CD4-positive, alpha-beta T cell (primary cell): ENCODE measurements around the gene ZNF516. TPM values are rescaled to one million over a fixed set of nuclear protein-coding genes. Genes with fewer than 3 reads are reported as not detected.

Experiments used
- ATAC-seq: fragments of 200-7000 bp; cut with Tn5 transposase; one replicate; pipeline ENCODE4 v1.10.0; 2022; ENCODE audit warnings: mild to moderate bottlenecking; ENCODE audit not compliant: poor library complexity
- CTCF ChIA-PET: fragments of 350-600 bp; sonication (Branson Sonifier 250); formaldehyde crosslinking; loops from one replicate; lab custom pipeline; 2021; ENCODE audit warnings: antibody characterized with exemption, inconsistent platforms; lab: Charles Lee
- POLR2A ChIA-PET: fragments of 350-600 bp; sonication (Branson Sonifier 250); formaldehyde crosslinking; loops from one replicate; lab custom pipeline; 2021; ENCODE audit warnings: antibody characterized with exemption, inconsistent platforms; lab: Charles Lee
- DNase-seq, 14 experiments: peaks; one replicate each; pipeline ENCODE4 v3.0.0-alpha.2; 2013 to 2020; ENCODE audit warnings: mixed read lengths in 2 of 14
- H3K27ac ChIP-seq, 2 donors: one replicate each; pipeline versions ENCODE4 v1.5.1 to v1.7.0; 2013; ENCODE audit warnings: low read length in 2 of 2, low read depth in 1 of 2, mild to moderate bottlenecking in 1 of 2
- H3K27me3 ChIP-seq, 2 experiments: 1 replicate in 1 of 2; 2 replicates in 1 of 2; pipeline versions ENCODE4 v1.6.1 to v1.7.0; 2013; ENCODE audit warnings: low read length in 2 of 2, control low read depth in 1 of 2, mild to moderate bottlenecking in 1 of 2, moderate library complexity in 1 of 2; ENCODE audit not compliant: insufficient read depth in 2 of 2, control insufficient read depth in 1 of 2
- H3K36me3 ChIP-seq: one replicate; pipeline ENCODE4 v1.6.1; 2013; ENCODE audit warnings: low read length, control low read depth; ENCODE audit not compliant: insufficient read depth
- H3K4me1 ChIP-seq: one replicate; pipeline ENCODE4 v1.6.1; 2013; ENCODE audit warnings: low read length, control low read depth; ENCODE audit not compliant: insufficient read depth
- H3K4me3 ChIP-seq: one replicate; pipeline ENCODE4 v1.5.1; 2013; ENCODE audit warnings: mild to moderate bottlenecking, low read length, moderate library complexity
- H3K9me3 ChIP-seq, 2 experiments: 1 replicate in 1 of 2; 2 replicates in 1 of 2; pipeline versions ENCODE4 v1.6.1 to v1.7.0; 2013; ENCODE audit warnings: low read length in 2 of 2, mild to moderate bottlenecking in 2 of 2, control low read depth in 1 of 2, moderate library complexity in 1 of 2; ENCODE audit not compliant: control insufficient read depth in 1 of 2, insufficient read depth in 1 of 2
- H3K27ac Mint-ChIP-seq: one replicate; pipeline ENCODE4 v1.8.0; 2020; ENCODE audit warnings: mixed read lengths
- H3K27me3 Mint-ChIP-seq: one replicate; pipeline ENCODE4 v1.8.0; 2021; ENCODE audit warnings: mixed read lengths
- H3K36me3 Mint-ChIP-seq: one replicate; pipeline ENCODE4 v1.8.0; 2021; ENCODE audit warnings: low read depth, mixed read lengths
- H3K4me1 Mint-ChIP-seq: one replicate; pipeline ENCODE4 v1.8.0; 2021; ENCODE audit warnings: low read depth, mixed read lengths
- H3K4me3 Mint-ChIP-seq: one replicate; pipeline ENCODE4 v1.8.0; 2020; ENCODE audit warnings: mild to moderate bottlenecking, mixed read lengths
- H3K9me3 Mint-ChIP-seq: one replicate; pipeline ENCODE4 v1.8.0; 2020; ENCODE audit warnings: mixed read lengths
- CTCF ChIP-seq: fragments of 200-600 bp; IDR thresholded peaks from one replicate; pipeline ENCODE4 v1.8.0; 2022; ENCODE audit warnings: antibody characterized with exemption, mild to moderate bottlenecking
- intact Hi-C, 2 experiments: fragments of 100-400 bp; cut with DNase I in 1 of 2; cut with micrococcal nuclease in 1 of 2; formaldehyde crosslinking; loops; one replicate each; pipeline versions ENCODE4 v1.15.1 to v1.9.0; 2023 to 2025; cut with DNase I, micrococcal nuclease
- total RNA-seq, 174 experiments: library from RNA in 2 of 174; stranded (reverse) in 2 of 174; gene quantifications; one replicate each; pipeline ENCODE4 v1.2.3 and lab custom pipeline; 2021 to 2026

ZNF516 gene
- total RNA-seq, 2 experiments from 2014 or later, result 22.4 to 29.3 TPM

GRCh38 chr18:76522122-76522503 lies 27.1 kb upstream of the ZNF516 start:
- Mint-ChIP-seq H3K36me3 (no peaks in the 10 kb centered on the region), H3K27ac (no peak overlapping the region), H3K27me3 (peaks cover 62% of the 10 kb centered on the region), H3K4me1 (peaks cover 22% of the 10 kb centered on the region), H3K9me3 (no peaks in the 10 kb centered on the region), H3K4me3 (no peak overlapping the region)
- ATAC-seq, result no peak
- no peak for DNase-seq
- intact Hi-C loops, result no loop called here
- H3K4me3 ChIP-seq, result no peak overlapping the region
- TF ChIP-seq CTCF, result no peak
- H3K9me3 ChIP-seq, result no peaks in the 10 kb centered on the region
- ChIA-PET POLR2A (no interaction called here), CTCF (no interaction called here)
- H3K4me1 ChIP-seq, result peaks cover 8% of the 10 kb centered on the region
- H3K27me3 ChIP-seq, result peaks cover 13 to 27% of the 10 kb centered on the region in 2 experiments
- no peaks in the 10 kb centered on the region for H3K36me3 ChIP-seq
- no peak overlapping the region for H3K27ac ChIP-seq

- TF ChIP-seq CTCF, result no peak
- Histone ChIP-seq H3K36me3 (no peaks in the 10 kb centered on the region), H3K9me3 (no peaks in the 10 kb centered on the region), H3K27ac (no peak overlapping the region), H3K4me1 (peaks cover 8% of the 10 kb centered on the region), H3K4me3 (no peak overlapping the region), H3K27me3 (peaks cover 13 to 27% of the 10 kb centered on the region in 2 experiments)
- no peak overlapping the region for H3K27ac Mint-ChIP-seq
- ChIA-PET POLR2A (no interaction called here), CTCF (no interaction called here)
- intact Hi-C loops, result no loop called here
- ATAC-seq, result no peak
- H3K36me3 Mint-ChIP-seq, result no peaks in the 10 kb centered on the region
- peaks cover 62% of the 10 kb centered on the region for H3K27me3 Mint-ChIP-seq
- DNase-seq, result no peak
- peaks cover 22% of the 10 kb centered on the region for H3K4me1 Mint-ChIP-seq
- no peak overlapping the region for H3K4me3 Mint-ChIP-seq
- H3K9me3 Mint-ChIP-seq, result no peaks in the 10 kb centered on the region
These were observed 26.5 kb upstream of the ZNF516 start for GRCh38 chr18:76521417-76522121.

- peak overlapping the region; percentile 40 for H3K4me3 ChIP-seq
- H3K27ac ChIP-seq, result no peak overlapping the region
- H3K27ac Mint-ChIP-seq, result no peak overlapping the region
- peaks cover 61% of the 10 kb centered on the region for H3K27me3 Mint-ChIP-seq
- peaks cover 22% of the 10 kb centered on the region for H3K4me1 Mint-ChIP-seq
- H3K4me1 ChIP-seq, result peaks cover 8% of the 10 kb centered on the region
- no peak for TF ChIP-seq CTCF
- no peaks in the 10 kb centered on the region for H3K36me3 ChIP-seq
- H3K36me3 Mint-ChIP-seq, result no peaks in the 10 kb centered on the region
- H3K9me3 ChIP-seq, result no peaks in the 10 kb centered on the region
- ATAC-seq, result no peak
- H3K4me3 Mint-ChIP-seq, result peak overlapping the region; percentile 72
- no peaks in the 10 kb centered on the region for H3K9me3 Mint-ChIP-seq
- CTCF ChIA-PET, result no interaction called here
- POLR2A ChIA-PET, result interaction anchor here (1.6 to 2.1 kb wide), 2 partner anchors 10 to 25 kb away, joined by 6 to 7 read pairs; partner anchors contain the start of gene ZNF516
- H3K27me3 ChIP-seq, result peaks cover 14 to 17% of the 10 kb centered on the region in 2 experiments
- intact Hi-C loops, result no loop called here
- no peak for DNase-seq
These were observed 24.0 kb upstream of the ZNF516 start for GRCh38 chr18:76518860-76519538.
